ENCODE results near the gene GJB1.
A peak's percentile ranks its signal among the peaks of the same experiment; 100 is the strongest.

Gene GJB1

GRCh38 chrX:71183341-71183740 lies 39.7 kb upstream of the GJB1 start:
- Histone ChIP-seq H3K27me3 (ENCODE audit: control insufficient read depth in 1 of 2, insufficient read depth in 2 of 2, low read length in 2 of 2) (no peaks in the 10 kb centered on the region), H3K27ac (ENCODE audit: low read depth, low read length) (peak overlapping the region; percentile 3)

GRCh38 chrX:71184092-71184491 lies 38.9 kb upstream of the GJB1 start:
- Histone ChIP-seq H3K4me3 (ENCODE audit: low read depth in 1 of 2, low read length in 2 of 2) (no peak overlapping the region), H3K36me3 (ENCODE audit: control insufficient read depth in 1 of 2, insufficient read depth in 2 of 2, low read length in 2 of 2) (no peaks in the 10 kb centered on the region), H3K9me3 (ENCODE audit: control insufficient read depth in 1 of 2, low read length in 2 of 2) (no peaks in the 10 kb centered on the region), H3K27ac (ENCODE audit: low read depth, low read length) (no peak overlapping the region), H3K9ac (ENCODE audit: low read depth in 1 of 2, low read length in 2 of 2) (no peak overlapping the region), H3K4me1 (ENCODE audit: control insufficient read depth in 1 of 2, insufficient read depth in 2 of 2, low read length in 2 of 2) (peaks cover 4 to 11% of the 10 kb centered on the region in 2 donors), H3K27me3 (ENCODE audit: control insufficient read depth in 1 of 2, insufficient read depth in 2 of 2, low read length in 2 of 2) (no peaks in the 10 kb centered on the region)

More at GRCh38 chrX:71183341-71183740, 39.7 kb upstream of the GJB1 start:
- Histone ChIP-seq H3K36me3 (ENCODE audit: control insufficient read depth in 1 of 2, insufficient read depth in 2 of 2, low read length in 2 of 2) (no peaks in the 10 kb centered on the region), H3K9ac (ENCODE audit: low read depth in 1 of 2, low read length in 2 of 2) (no peak overlapping the region), H3K9me3 (ENCODE audit: control insufficient read depth in 1 of 2, low read length in 2 of 2) (no peaks in the 10 kb centered on the region), H3K4me1 (ENCODE audit: control insufficient read depth in 1 of 2, insufficient read depth in 2 of 2, low read length in 2 of 2) (peaks cover 4 to 11% of the 10 kb centered on the region in 2 donors), H3K4me3 (ENCODE audit: low read depth in 1 of 2, low read length in 2 of 2) (no peak overlapping the region)

- no peaks in the 10 kb centered on the region for H3K27me3 ChIP-seq (ENCODE audit: control insufficient read depth in 1 of 2, insufficient read depth in 2 of 2, low read length in 2 of 2)
- no peak overlapping the region for H3K4me3 ChIP-seq (ENCODE audit: low read depth in 1 of 2, low read length in 2 of 2)
- no peaks in the 10 kb centered on the region for H3K9me3 ChIP-seq (ENCODE audit: control insufficient read depth in 1 of 2, low read length in 2 of 2)
- no peak overlapping the region for H3K9ac ChIP-seq (ENCODE audit: low read depth in 1 of 2, low read length in 2 of 2)
- peaks cover 4 to 11% of the 10 kb centered on the region in 2 donors for H3K4me1 ChIP-seq (ENCODE audit: control insufficient read depth in 1 of 2, insufficient read depth in 2 of 2, low read length in 2 of 2)
- no peaks in the 10 kb centered on the region for H3K36me3 ChIP-seq (ENCODE audit: control insufficient read depth in 1 of 2, insufficient read depth in 2 of 2, low read length in 2 of 2)
- H3K27ac ChIP-seq (ENCODE audit: low read depth, low read length): no peak overlapping the region
Measured at GRCh38 chrX:71184803-71185495, 38.1 kb upstream of the GJB1 start.

- Histone ChIP-seq H3K4me3 (ENCODE audit: low read depth in 1 of 2, low read length in 2 of 2) (no peak overlapping the region), H3K9ac (ENCODE audit: low read depth in 1 of 2, low read length in 2 of 2) (no peak overlapping the region), H3K4me1 (ENCODE audit: control insufficient read depth in 1 of 2, insufficient read depth in 2 of 2, low read length in 2 of 2) (no peaks in the 10 kb centered on the region), H3K27ac (ENCODE audit: low read depth, low read length) (no peak overlapping the region), H3K27me3 (ENCODE audit: control insufficient read depth in 1 of 2, insufficient read depth in 2 of 2, low read length in 2 of 2) (no peaks in the 10 kb centered on the region), H3K9me3 (ENCODE audit: control insufficient read depth in 1 of 2, low read length in 2 of 2) (no peaks in the 10 kb centered on the region), H3K36me3 (ENCODE audit: control insufficient read depth in 1 of 2, insufficient read depth in 2 of 2, low read length in 2 of 2) (no peaks in the 10 kb centered on the region)
Measured at GRCh38 chrX:71191248-71191647, 31.8 kb upstream of the GJB1 start.

- Histone ChIP-seq H3K4me1 (ENCODE audit: control insufficient read depth in 1 of 2, insufficient read depth in 2 of 2, low read length in 2 of 2) (peaks cover 0 to 4% of the 10 kb centered on the region in 2 donors), H3K9me3 (ENCODE audit: control insufficient read depth in 1 of 2, low read length in 2 of 2) (no peaks in the 10 kb centered on the region), H3K9ac (ENCODE audit: low read depth in 1 of 2, low read length in 2 of 2) (peak overlapping the region; percentile 39 to 51), H3K36me3 (ENCODE audit: control insufficient read depth in 1 of 2, insufficient read depth in 2 of 2, low read length in 2 of 2) (no peaks in the 10 kb centered on the region), H3K4me3 (ENCODE audit: low read depth in 1 of 2, low read length in 2 of 2) (peak overlapping the region; percentile 47 to 72), H3K27me3 (ENCODE audit: control insufficient read depth in 1 of 2, insufficient read depth in 2 of 2, low read length in 2 of 2) (no peaks in the 10 kb centered on the region), H3K27ac (ENCODE audit: low read depth, low read length) (no peak overlapping the region)
Measured at GRCh38 chrX:71195964-71196649, 26.9 kb upstream of the GJB1 start.

- peak overlapping the region; percentile 22 for H3K27ac ChIP-seq (ENCODE audit: low read depth, low read length)
Measured at GRCh38 chrX:71198066-71198465, 25.0 kb upstream of the GJB1 start.

GRCh38 chrX:71199252-71200008 lies 23.6 kb upstream of the GJB1 start:
- H3K9ac ChIP-seq (ENCODE audit: low read depth in 1 of 2, low read length in 2 of 2): no peak overlapping the region
- H3K27me3 ChIP-seq (ENCODE audit: control insufficient read depth in 1 of 2, insufficient read depth in 2 of 2, low read length in 2 of 2): no peaks in the 10 kb centered on the region
- H3K9me3 ChIP-seq (ENCODE audit: control insufficient read depth in 1 of 2, low read length in 2 of 2): no peaks in the 10 kb centered on the region
- H3K36me3 ChIP-seq (ENCODE audit: control insufficient read depth in 1 of 2, insufficient read depth in 2 of 2, low read length in 2 of 2): no peaks in the 10 kb centered on the region
- H3K4me1 ChIP-seq (ENCODE audit: control insufficient read depth in 1 of 2, insufficient read depth in 2 of 2, low read length in 2 of 2): peaks cover 0 to 4% of the 10 kb centered on the region in 2 donors
- no peak overlapping the region for H3K27ac ChIP-seq (ENCODE audit: low read depth, low read length)
- H3K4me3 ChIP-seq (ENCODE audit: low read depth in 1 of 2, low read length in 2 of 2): no peak overlapping the region

More at GRCh38 chrX:71198066-71198465, 25.0 kb upstream of the GJB1 start:
- Histone ChIP-seq H3K27me3 (ENCODE audit: control insufficient read depth in 1 of 2, insufficient read depth in 2 of 2, low read length in 2 of 2) (no peaks in the 10 kb centered on the region), H3K4me3 (ENCODE audit: low read depth in 1 of 2, low read length in 2 of 2) (peak overlapping the region; percentile 61 to 72), H3K9ac (ENCODE audit: low read depth in 1 of 2, low read length in 2 of 2) (peak overlapping the region; percentile 39 to 66), H3K36me3 (ENCODE audit: control insufficient read depth in 1 of 2, insufficient read depth in 2 of 2, low read length in 2 of 2) (no peaks in the 10 kb centered on the region), H3K9me3 (ENCODE audit: control insufficient read depth in 1 of 2, low read length in 2 of 2) (no peaks in the 10 kb centered on the region), H3K4me1 (ENCODE audit: control insufficient read depth in 1 of 2, insufficient read depth in 2 of 2, low read length in 2 of 2) (peaks cover 0 to 4% of the 10 kb centered on the region in 2 donors)

- H3K9ac ChIP-seq (ENCODE audit: low read depth in 1 of 2, low read length in 2 of 2): no peak overlapping the region
- H3K4me1 ChIP-seq (ENCODE audit: control insufficient read depth in 1 of 2, insufficient read depth in 2 of 2, low read length in 2 of 2): peaks cover 6 to 9% of the 10 kb centered on the region in 2 donors
- no peak overlapping the region for H3K27ac ChIP-seq (ENCODE audit: low read depth, low read length)
- H3K27me3 ChIP-seq (ENCODE audit: control insufficient read depth in 1 of 2, insufficient read depth in 2 of 2, low read length in 2 of 2): no peaks in the 10 kb centered on the region
- no peak overlapping the region for H3K4me3 ChIP-seq (ENCODE audit: low read depth in 1 of 2, low read length in 2 of 2)
- H3K9me3 ChIP-seq (ENCODE audit: control insufficient read depth in 1 of 2, low read length in 2 of 2): no peaks in the 10 kb centered on the region
- no peaks in the 10 kb centered on the region for H3K36me3 ChIP-seq (ENCODE audit: control insufficient read depth in 1 of 2, insufficient read depth in 2 of 2, low read length in 2 of 2)
Measured at GRCh38 chrX:71210816-71211215, 12.2 kb upstream of the GJB1 start.

- no peak overlapping the region for H3K27ac ChIP-seq (ENCODE audit: low read depth, low read length)
- H3K4me1 ChIP-seq (ENCODE audit: control insufficient read depth in 1 of 2, insufficient read depth in 2 of 2, low read length in 2 of 2): peaks cover 6 to 9% of the 10 kb centered on the region in 2 donors
- H3K4me3 ChIP-seq (ENCODE audit: low read depth in 1 of 2, low read length in 2 of 2): no peak overlapping the region
- no peaks in the 10 kb centered on the region for H3K36me3 ChIP-seq (ENCODE audit: control insufficient read depth in 1 of 2, insufficient read depth in 2 of 2, low read length in 2 of 2)
- H3K27me3 ChIP-seq (ENCODE audit: control insufficient read depth in 1 of 2, insufficient read depth in 2 of 2, low read length in 2 of 2): no peaks in the 10 kb centered on the region
- no peak overlapping the region for H3K9ac ChIP-seq (ENCODE audit: low read depth in 1 of 2, low read length in 2 of 2)
- no peaks in the 10 kb centered on the region for H3K9me3 ChIP-seq (ENCODE audit: control insufficient read depth in 1 of 2, low read length in 2 of 2)
Measured at GRCh38 chrX:71212536-71212935, 10.5 kb upstream of the GJB1 start.

- Histone ChIP-seq H3K27me3 (ENCODE audit: control insufficient read depth in 1 of 2, insufficient read depth in 2 of 2, low read length in 2 of 2) (no peaks in the 10 kb centered on the region), H3K9me3 (ENCODE audit: control insufficient read depth in 1 of 2, low read length in 2 of 2) (no peaks in the 10 kb centered on the region), H3K27ac (ENCODE audit: low read depth, low read length) (no peak overlapping the region), H3K4me1 (ENCODE audit: control insufficient read depth in 1 of 2, insufficient read depth in 2 of 2, low read length in 2 of 2) (peaks cover 6 to 9% of the 10 kb centered on the region in 2 donors), H3K4me3 (ENCODE audit: low read depth in 1 of 2, low read length in 2 of 2) (no peak overlapping the region), H3K9ac (ENCODE audit: low read depth in 1 of 2, low read length in 2 of 2) (no peak overlapping the region), H3K36me3 (ENCODE audit: control insufficient read depth in 1 of 2, insufficient read depth in 2 of 2, low read length in 2 of 2) (no peaks in the 10 kb centered on the region)
Measured at GRCh38 chrX:71214152-71214551, 8.9 kb upstream of the GJB1 start.

Data from duodenal mucosa (tissue), 2 donors.